Left renal pelvis (tissue), 4 donors: Measurements from ENCODE around the gene ADAMTS5. TPM values are rescaled to one million over a fixed set of nuclear protein-coding genes. Genes with fewer than 3 reads are reported as not detected.

Experiments used
- DNase-seq, 4 donors: peaks; one replicate each; pipeline ENCODE4 v3.0.0-alpha.2; 2013; ENCODE audit warnings: low read depth in 4 of 4, low spot score in 3 of 4
- polyA plus RNA-seq, 4 donors: library from polyadenylated mRNA; unstranded; fragments of 120-200 nt; gene quantifications; one replicate each; pipeline ENCODE4 v1.2.1, GENCODE V29; 2013; ENCODE audit not compliant: insufficient read length in 4 of 4

ADAMTS5 gene
- polyA plus RNA-seq, 4 donors: 19.6 to 72.3 (median 28.0) TPM

GRCh38 chr21:26949830-26950229 lies 17.1 kb downstream of the ADAMTS5 start:
- no peak for DNase-seq

DNA sequence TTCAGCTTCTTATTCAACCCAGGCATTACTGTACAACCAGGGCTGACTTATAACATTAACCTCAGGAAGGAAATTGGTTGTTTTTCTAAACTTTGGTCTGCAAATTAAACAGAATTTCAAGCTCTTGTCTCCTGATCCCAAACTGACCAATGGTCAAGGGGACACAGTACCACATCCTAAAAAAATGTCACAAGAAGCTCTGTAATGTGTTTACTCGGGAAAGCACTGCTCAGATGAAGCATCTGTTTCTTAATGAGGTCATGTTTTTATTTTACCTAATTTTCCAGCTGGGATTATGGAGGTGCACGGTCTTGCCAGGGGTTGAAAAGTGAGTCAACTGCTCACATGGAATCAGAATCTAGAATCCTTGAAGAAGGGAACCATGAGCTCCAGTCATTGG lies 18.7 kb downstream of the ADAMTS5 start:
- DNase-seq: no peak

- DNase-seq: no peak
Measured at GRCh38 chr21:26946744-26947446, 20.0 kb downstream of the ADAMTS5 start.

- DNase-seq: no peak
Measured at GRCh38 chr21:26945916-26946675, 20.8 kb downstream of the ADAMTS5 start.

GRCh38 chr21:26943921-26944320 lies 23.0 kb downstream of the ADAMTS5 start:
- no peak for DNase-seq

GRCh38 chr21:26941421-26941820 lies 25.5 kb downstream of the ADAMTS5 start:
- no peak for DNase-seq

DNA sequence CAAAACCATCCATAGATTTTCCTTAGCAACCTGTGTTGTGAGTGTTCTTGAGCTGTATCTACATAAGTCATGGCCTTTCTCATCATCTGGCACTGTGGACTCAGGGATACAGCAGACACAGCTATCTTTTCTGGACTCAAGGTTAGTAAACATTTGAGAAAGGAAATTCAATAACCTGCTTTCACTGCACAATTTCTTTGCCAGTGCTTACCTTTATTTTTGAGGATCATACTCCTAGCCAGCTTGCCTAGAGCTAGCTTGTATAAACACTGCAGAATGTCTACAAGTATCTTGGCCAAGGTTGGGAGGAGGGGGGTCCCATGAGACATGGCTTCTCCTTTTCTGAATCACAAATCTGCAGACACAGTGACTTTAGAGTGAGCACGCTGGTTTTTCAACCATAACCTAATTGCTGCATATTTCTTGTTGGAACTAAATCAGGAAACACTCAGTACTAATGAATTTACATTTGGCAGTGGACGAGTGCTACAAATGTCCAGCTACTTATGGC lies 27.2 kb downstream of the ADAMTS5 start:
- no peak for DNase-seq

DNA sequence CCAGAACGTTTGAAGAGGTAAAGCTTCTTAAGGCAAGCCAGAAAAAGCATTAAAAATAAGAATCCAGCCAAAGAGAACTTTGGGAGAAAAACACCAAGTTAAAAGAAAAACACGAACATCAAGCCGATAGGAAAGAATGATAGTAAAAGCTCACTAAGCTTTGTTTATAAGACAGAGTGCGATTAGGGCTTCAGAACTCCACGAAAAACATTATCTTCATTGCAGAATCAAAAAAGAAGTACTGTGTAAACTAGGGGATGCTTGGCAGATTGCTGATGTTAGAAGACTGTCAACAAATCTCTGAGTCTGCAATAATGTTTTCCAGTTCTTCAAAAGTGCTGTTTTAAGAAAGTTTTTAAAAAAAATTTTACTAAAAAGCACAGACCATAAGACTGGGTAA lies 30.2 kb downstream of the ADAMTS5 start:
- no peak for DNase-seq

DNA sequence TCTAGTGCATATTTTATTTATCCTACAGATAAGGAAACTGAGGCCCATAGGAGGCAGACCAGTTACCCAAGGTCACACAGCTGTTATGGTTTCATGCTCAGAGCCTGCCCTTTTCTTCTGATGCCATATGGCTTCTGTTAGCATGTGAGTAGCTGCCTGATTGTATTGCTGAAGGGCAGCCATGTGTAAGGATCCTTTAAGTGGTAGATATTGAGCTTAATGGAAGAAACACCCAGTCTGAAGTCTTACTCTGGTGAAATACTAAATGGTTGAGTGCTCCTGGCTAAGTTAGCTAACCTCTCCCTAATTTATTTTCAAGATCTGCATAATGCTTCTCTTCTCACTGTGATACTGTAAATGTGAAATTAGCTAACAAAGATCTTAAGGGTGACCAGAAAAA lies 30.9 kb downstream of the ADAMTS5 start:
- DNase-seq: no peak

DNA sequence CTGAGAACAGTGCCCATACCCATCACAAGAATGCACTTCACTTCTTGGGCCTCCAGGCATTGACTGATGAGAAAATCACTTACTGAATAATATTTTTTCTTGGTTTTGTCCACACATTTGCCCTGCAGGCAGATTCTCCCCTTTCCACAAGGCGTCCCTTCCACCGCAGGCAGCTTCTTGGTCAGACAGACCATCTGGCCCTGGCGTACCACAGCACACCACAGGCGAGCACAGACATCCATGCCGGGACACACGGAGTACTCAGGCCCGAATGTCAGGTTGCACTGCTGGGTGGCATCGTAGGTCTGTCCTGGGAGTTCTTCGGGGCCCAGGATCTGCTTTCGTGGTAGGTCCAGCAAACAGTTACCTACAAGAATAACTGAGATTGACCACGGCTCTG lies 32.5 kb downstream of the ADAMTS5 start:
- DNase-seq: no peak

DNA sequence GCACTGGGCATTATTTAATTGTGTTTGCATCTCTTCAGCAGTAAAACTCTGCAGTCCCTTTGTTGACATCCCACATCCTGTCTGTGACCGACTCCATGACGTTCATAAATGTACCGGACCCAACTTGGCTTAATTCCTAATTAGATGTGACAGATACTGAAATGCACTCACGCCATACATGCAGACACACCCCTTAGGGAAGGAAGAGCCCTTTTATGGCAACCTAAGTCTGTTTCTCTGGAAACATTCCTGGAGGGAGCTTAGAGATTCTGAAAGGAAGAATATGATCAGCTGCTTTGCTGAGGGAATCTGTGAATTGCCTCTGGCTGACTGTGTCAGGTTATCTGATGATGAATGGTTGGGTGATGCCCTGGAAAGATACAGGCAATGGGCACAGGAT lies 33.4 kb downstream of the ADAMTS5 start:
- no peak for DNase-seq

DNA sequence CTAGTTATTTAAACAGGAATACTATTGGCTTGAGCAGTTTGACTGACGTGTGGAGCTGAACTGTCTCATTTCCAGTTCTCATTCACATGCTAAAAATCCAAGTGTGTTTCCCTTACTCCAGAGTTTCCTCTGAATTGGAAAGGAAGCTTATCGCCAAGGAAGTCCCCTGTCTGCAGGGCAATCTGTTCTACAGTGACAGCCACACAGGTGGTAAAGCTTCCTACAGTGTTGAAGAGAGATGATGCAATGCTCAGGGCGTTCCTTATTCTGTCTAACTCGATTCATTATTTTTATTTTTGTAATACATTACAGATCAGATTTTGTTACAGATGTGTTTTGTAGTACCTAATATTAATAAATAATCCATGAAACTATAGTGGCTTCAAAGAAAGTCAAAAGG lies 41.3 kb downstream of the ADAMTS5 start:
- DNase-seq: no peak

DNA sequence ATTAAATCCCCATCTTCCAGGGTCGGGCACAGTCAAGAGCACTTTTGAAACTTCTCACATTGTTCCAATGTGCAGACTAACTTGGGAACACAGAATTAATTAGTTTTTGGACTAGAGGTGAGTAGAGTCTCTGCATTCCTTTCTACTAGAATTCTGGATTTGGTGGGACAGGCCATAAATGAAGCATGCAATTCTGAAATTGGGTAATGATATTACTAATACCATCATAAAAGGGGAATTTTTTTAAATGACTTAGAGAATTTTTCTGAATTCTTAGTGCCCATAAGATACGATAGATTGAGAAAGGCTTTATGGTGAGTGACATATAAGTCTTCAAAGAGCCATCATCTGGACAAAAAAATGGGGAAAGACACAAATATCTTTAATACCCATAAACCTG lies 41.8 kb downstream of the ADAMTS5 start:
- no peak for DNase-seq

- DNase-seq: no peak
Measured at GRCh38 chr21:26923986-26924385, 42.9 kb downstream of the ADAMTS5 start.

- no peak for DNase-seq
Measured at GRCh38 chr21:26920055-26920454, 46.8 kb downstream of the ADAMTS5 start.

- DNase-seq: no peak
Measured at GRCh38 chr21:26918323-26919079, 48.4 kb downstream of the ADAMTS5 start.

DNA sequence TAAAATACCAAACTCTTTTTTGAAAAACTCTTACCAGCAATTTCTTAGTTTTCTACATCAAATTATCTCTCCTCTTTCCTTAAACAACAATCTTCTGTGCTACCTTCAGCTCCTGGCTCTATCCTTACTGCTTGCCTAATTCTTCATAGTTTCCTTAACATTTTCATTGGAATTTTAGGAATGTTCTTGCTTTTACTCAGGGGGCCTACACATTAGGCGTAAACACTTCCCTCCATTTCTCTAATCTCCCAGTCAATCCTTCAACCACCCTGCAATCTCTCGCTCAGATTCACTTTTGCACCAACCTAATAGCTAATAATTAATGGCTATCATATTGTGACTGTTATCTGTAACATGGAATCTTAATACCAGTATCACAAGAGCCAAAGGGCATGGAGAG lies 50.1 kb downstream of the ADAMTS5 start:
- DNase-seq: no peak

- no peak for DNase-seq
Measured at GRCh38 chr21:26914557-26914956, 52.3 kb downstream of the ADAMTS5 start.

DNA sequence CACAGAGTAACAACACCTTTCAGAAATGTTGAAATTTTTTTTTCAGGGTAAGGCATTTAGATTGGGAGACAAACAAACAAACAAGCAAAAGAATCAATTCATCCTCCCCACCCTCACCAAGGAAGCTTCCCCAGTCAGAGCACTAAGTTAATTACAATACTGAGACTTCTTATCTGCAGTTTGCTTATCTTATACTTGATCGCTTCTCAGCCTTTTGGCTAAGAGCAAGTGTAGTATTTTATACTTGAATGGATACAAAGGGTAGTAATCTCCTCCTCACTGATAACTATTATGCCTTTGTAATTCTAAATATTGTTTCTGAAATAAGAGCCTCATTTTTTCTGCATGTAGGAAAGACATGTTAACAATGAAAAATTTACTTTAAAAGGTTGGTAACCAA lies 54.4 kb downstream of the ADAMTS5 start:
- DNase-seq: no peak

DNA sequence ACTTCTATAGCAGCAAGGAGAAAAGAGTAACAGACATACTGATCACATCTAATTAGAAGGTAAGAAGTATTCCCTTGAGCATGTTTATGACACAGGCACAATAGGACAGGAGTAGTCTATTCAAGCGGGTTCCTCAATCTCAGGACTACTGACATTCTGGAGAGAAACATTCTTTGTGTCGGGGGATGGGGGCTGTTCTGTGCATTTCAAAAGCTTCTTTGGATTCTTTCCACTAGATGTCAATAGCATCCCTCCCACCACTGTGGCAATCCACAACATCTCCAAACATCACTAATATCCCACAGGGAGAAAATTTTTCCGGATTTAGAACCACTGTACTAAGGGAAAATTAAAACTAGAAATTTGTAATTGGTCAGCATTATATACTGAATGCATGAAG lies 56.9 kb downstream of the ADAMTS5 start:
- peak in 2 of 4 donors; percentile 16 to 42 for DNase-seq

DNA sequence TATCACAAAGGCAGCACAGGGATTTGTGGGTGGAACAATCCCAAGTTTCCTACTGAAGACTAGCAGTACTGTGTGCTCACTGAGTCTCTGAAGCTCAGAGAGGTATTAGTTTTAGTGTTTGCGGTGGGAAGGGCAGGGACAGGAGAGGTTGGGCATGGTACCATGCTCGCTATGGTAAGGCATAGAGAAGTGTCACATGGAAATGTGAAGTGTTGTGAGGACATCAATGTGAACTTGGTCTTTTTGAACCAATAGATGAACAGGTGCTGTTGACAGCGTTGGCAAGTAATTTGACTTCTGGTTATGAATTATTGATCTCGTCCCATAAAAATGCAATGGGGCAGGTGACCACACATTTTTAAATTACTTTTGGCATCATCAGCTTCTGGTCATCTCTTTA lies 65.9 kb downstream of the ADAMTS5 start:
- DNase-seq: no peak
